ENCODE data around the gene EFCAB13. TPM values are rescaled to one million over a fixed set of nuclear protein-coding genes. Genes with fewer than 3 reads are reported as not detected.

Gene EFCAB13
- total RNA-seq, 1 experiment from 2014 or later = 1.4 TPM

DNA sequence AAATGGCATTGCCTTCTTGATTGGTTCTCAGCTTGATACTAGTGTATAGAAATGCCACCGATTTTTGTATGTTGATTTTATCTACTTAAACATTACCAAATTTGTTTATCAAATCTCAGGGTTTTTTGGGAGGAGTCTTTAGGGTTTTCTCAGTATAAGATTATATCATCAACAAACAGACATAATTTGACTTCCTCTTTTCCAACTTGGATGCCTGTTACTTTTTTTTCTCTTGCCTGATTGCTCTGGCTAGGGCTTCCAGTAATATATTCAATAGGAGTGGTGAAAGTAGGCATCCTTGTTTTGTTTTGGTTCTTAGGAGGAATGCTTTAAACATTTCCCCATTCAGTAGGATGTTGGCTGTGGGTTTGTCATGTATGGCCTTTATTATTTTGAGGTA lies 29.1 kb downstream of the EFCAB13 start:
- CTCF ChIA-PET = no interaction called here
- no peaks in the 10 kb centered on the region for H3K36me3 Mint-ChIP-seq (ENCODE audit: insufficient read depth, unreplicated experiment)
- no peaks in the 10 kb centered on the region for H3K4me1 Mint-ChIP-seq (ENCODE audit: insufficient read depth, unreplicated experiment)
- BruUV-seq (replicated peaks) = no TSS peak
- H3K9me3 Mint-ChIP-seq (ENCODE audit: unreplicated experiment) = peaks cover 7% of the 10 kb centered on the region
- peaks cover 26% of the 10 kb centered on the region for H3K27me3 Mint-ChIP-seq (ENCODE audit: insufficient read depth, unreplicated experiment)
- POLR2A ChIA-PET = interaction anchor here (0.7 kb wide), 1 partner anchor 100 kb away, joined by 3 read pairs; no protein-coding TSS in a partner anchor
- TF ChIP-seq, protein P1, sequence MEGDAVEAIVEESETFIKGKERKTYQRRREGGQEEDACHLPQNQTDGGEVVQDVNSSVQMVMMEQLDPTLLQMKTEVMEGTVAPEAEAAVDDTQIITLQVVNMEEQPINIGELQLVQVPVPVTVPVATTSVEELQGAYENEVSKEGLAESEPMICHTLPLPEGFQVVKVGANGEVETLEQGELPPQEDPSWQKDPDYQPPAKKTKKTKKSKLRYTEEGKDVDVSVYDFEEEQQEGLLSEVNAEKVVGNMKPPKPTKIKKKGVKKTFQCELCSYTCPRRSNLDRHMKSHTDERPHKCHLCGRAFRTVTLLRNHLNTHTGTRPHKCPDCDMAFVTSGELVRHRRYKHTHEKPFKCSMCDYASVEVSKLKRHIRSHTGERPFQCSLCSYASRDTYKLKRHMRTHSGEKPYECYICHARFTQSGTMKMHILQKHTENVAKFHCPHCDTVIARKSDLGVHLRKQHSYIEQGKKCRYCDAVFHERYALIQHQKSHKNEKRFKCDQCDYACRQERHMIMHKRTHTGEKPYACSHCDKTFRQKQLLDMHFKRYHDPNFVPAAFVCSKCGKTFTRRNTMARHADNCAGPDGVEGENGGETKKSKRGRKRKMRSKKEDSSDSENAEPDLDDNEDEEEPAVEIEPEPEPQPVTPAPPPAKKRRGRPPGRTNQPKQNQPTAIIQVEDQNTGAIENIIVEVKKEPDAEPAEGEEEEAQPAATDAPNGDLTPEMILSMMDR (IDR thresholded peaks at IDR 0.05; ENCODE audit: unreplicated experiment) = no peak
- no peak overlapping the region for H3K27ac Mint-ChIP-seq (ENCODE audit: low read depth, unreplicated experiment)
- intact Hi-C loops (cut with micrococcal nuclease) = no loop called here
- H3K4me3 Mint-ChIP-seq (ENCODE audit: unreplicated experiment) = no peak overlapping the region
- no peak for DNase-seq (ENCODE audit: unreplicated experiment)

DNA sequence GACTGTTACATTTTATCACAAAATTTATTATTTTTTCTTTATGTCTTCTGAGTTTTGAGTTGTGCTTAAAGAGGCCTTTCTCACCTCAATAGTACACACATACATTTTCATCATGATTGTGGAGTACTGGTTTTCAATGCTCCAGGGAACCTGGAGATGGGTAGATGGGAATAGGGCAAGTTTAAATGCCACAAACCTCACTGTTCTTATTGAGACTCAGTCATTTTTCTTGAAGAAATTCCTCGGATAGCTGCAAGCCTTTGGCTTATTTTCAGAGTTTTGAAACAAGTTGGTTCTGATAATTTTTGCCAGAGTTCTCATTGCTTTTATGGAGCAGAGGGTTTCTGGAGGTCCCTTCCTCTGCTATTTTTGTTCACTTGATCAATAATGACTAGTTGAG lies 34.9 kb downstream of the EFCAB13 start:
- Mint-ChIP-seq H3K36me3 (ENCODE audit: insufficient read depth, unreplicated experiment) (no peaks in the 10 kb centered on the region), H3K27me3 (ENCODE audit: insufficient read depth, unreplicated experiment) (no peaks in the 10 kb centered on the region), H3K4me1 (ENCODE audit: insufficient read depth, unreplicated experiment) (no peaks in the 10 kb centered on the region), H3K4me3 (ENCODE audit: unreplicated experiment) (no peak overlapping the region), H3K27ac (ENCODE audit: low read depth, unreplicated experiment) (no peak overlapping the region), H3K9me3 (ENCODE audit: unreplicated experiment) (peaks cover 5% of the 10 kb centered on the region)
- no peak for DNase-seq (ENCODE audit: unreplicated experiment)
- POLR2A ChIA-PET = no interaction called here
- TF ChIP-seq, protein P1 (IDR thresholded peaks at IDR 0.05; ENCODE audit: unreplicated experiment) = no peak
- intact Hi-C loops (cut with micrococcal nuclease) = no loop called here
- BruUV-seq (replicated peaks) = no TSS peak
- CTCF ChIA-PET = no interaction called here

DNA sequence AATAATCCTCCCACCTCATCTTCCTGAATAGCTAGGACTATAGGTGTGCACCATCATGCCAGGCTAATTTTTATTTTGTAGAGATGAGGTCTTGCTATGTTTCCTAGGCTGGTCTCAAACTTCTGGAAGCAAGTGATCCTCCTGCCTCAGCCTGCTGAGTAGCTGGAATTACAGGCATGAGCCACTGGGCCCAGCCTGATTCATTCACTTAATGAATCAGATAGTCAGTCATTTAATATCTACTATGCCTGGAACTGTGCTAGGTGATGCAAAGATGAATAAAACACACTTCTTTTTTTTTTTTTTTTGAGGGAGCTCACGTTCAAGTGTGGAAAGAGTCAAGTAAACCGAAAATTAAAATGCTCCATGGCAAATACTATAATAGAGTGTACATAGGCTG lies 39.4 kb downstream of the EFCAB13 start:
- POLR2A ChIA-PET = no interaction called here
- DNase-seq (ENCODE audit: unreplicated experiment) = no peak

DNA sequence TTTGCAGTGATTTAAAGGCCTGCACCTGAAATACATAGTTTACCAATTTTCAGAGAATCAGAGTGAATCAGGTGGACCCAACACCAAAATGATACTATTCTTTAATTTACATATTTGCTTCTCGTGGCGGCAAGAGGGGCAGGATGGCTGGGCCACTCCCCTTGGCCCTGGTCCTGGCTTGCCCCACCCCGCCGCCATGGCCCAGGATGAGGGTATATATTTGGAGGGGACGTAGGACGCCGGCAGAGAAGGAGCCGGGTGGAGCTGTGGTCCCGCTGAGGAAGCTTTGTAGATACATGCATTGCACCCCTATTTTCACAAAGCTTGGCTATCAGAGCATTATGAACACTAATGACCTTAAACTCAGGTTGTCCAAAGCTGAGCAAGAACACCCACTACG lies 43.5 kb downstream of the EFCAB13 start:
- no peaks in the 10 kb centered on the region for H3K27me3 Mint-ChIP-seq (ENCODE audit: insufficient read depth, unreplicated experiment)
- peaks cover 6% of the 10 kb centered on the region for H3K4me1 Mint-ChIP-seq (ENCODE audit: insufficient read depth, unreplicated experiment)
- TF ChIP-seq, protein P1 (IDR thresholded peaks at IDR 0.05; ENCODE audit: unreplicated experiment) = no peak
- BruUV-seq (replicated peaks) = no TSS peak
- ChIA-PET POLR2A (interaction anchor here (0.6 kb wide), 1 partner anchor 258 kb away, joined by 3 read pairs; no protein-coding TSS in a partner anchor), CTCF (no interaction called here)
- intact Hi-C loops (cut with micrococcal nuclease) = no loop called here
- no peak overlapping the region for H3K27ac Mint-ChIP-seq (ENCODE audit: low read depth, unreplicated experiment)
- H3K4me3 Mint-ChIP-seq (ENCODE audit: unreplicated experiment) = no peak overlapping the region
- H3K36me3 Mint-ChIP-seq (ENCODE audit: insufficient read depth, unreplicated experiment) = no peaks in the 10 kb centered on the region
- no peak for DNase-seq (ENCODE audit: unreplicated experiment)
- no peaks in the 10 kb centered on the region for H3K9me3 Mint-ChIP-seq (ENCODE audit: unreplicated experiment)

More for the DNA sequence above, 39.4 kb downstream of the EFCAB13 start:
- H3K9me3 Mint-ChIP-seq (ENCODE audit: unreplicated experiment) = no peaks in the 10 kb centered on the region
- TF ChIP-seq, protein P1 (IDR thresholded peaks at IDR 0.05; ENCODE audit: unreplicated experiment) = no peak
- no peak overlapping the region for H3K4me3 Mint-ChIP-seq (ENCODE audit: unreplicated experiment)
- H3K27me3 Mint-ChIP-seq (ENCODE audit: insufficient read depth, unreplicated experiment) = no peaks in the 10 kb centered on the region
- intact Hi-C loops (cut with micrococcal nuclease) = no loop called here
- no peak overlapping the region for H3K27ac Mint-ChIP-seq (ENCODE audit: low read depth, unreplicated experiment)
- H3K4me1 Mint-ChIP-seq (ENCODE audit: insufficient read depth, unreplicated experiment) = no peaks in the 10 kb centered on the region
- no TSS peak for BruUV-seq (replicated peaks)
- H3K36me3 Mint-ChIP-seq (ENCODE audit: insufficient read depth, unreplicated experiment) = no peaks in the 10 kb centered on the region
- CTCF ChIA-PET = interaction anchor here (0.6 to 1.7 kb wide), 6 partner anchors 11 to 296 kb away, joined by 3 to 4 read pairs (median 3); no protein-coding TSS in a partner anchor

All from MCF 10A (cell line).